ENCODE measurements around the gene HSH2D. TPM values are rescaled to one million over a fixed set of nuclear protein-coding genes. Genes with fewer than 3 reads are reported as not detected.

HSH2D gene
- total and polyA plus RNA-seq, 10 of the 15 experiments (the other 5 are each of a cell fraction or from before 2014, with no cell fraction given) = 22.0 to 145 (median 89.3) TPM

- Histone ChIP-seq H3K4me1 (ENCODE audit: control insufficient read depth, insufficient read depth, low read length) (peaks cover 22% of the 10 kb centered on the region), H2AFZ (ENCODE audit: control insufficient read depth, low read depth, low read length) (no peak overlapping the region), H3K27me3 (replicated peaks in 1 of 2; ENCODE audit: control insufficient read depth in 2 of 2, insufficient read depth in 2 of 2, low read length in 1 of 2) (no peaks in the 10 kb centered on the region), H3K4me3 (no peak overlapping the region), H3K4me2 (ENCODE audit: control insufficient read depth, insufficient read depth) (no peak overlapping the region), H3K27ac (ENCODE audit: control insufficient read depth, insufficient read depth) (no peak overlapping the region), H3K9ac (ENCODE audit: control insufficient read depth, insufficient read depth, low read length) (no peak overlapping the region), H3K9me3 (replicated peaks; ENCODE audit: control insufficient read depth, insufficient read depth, low read length) (no peaks in the 10 kb centered on the region), H3K36me3 (ENCODE audit: control insufficient read depth in 2 of 2, insufficient read depth in 2 of 2, low read length in 1 of 2) (peaks cover 10 to 13% of the 10 kb centered on the region in 2 experiments; a peak in 3 of 4 replicates), H4K20me1 (ENCODE audit: control insufficient read depth, insufficient read depth) (no peaks in the 10 kb centered on the region), H3K79me2 (ENCODE audit: control insufficient read depth, insufficient read depth, low read length) (peaks cover 2% of the 10 kb centered on the region)
- POLR2A ChIA-PET = no interaction called here
- RAD21 ChIA-PET (ENCODE audit: unreplicated experiment) = no interaction called here
- DNase-seq (ENCODE audit: low read depth, low spot score) (no peak), ATAC-seq (no peak), FAIRE-seq (no peak)
- SMC1A ChIA-PET (ENCODE audit: uncharacterized antibody, unreplicated experiment) = no interaction called here
- in situ Hi-C loops (cut with MboI) (no loop called here), intact Hi-C loops (cut with micrococcal nuclease; ENCODE audit: unreplicated experiment) (no loop called here)
- CTCF ChIA-PET = no interaction called here
- WGBS (ENCODE audit: insufficient coverage, insufficient replicate concordance, low lambda C conversion rate, missing lambda C conversion rate) = 90% methylated on average over 11 of the region's 11 CpGs
- no TSS peak for BruUV-seq (replicated peaks)
- no peak for TF ChIP-seq MLLT1 (IDR thresholded peaks at IDR 0.05)
- no peak for TF ChIP-seq SKIL (IDR thresholded peaks at IDR 0.05; ENCODE audit: low read depth, poor library complexity, severe bottlenecking)
- TF ChIP-seq YBX1 (IDR thresholded peaks at IDR 0.05) = no peak
- TF ChIP-seq TBL1XR1 (IDR thresholded peaks at IDR 0.05; ENCODE audit: low read depth, low read length) = no peak
- no peak for TF ChIP-seq RUNX3 (IDR thresholded peaks at IDR 0.05; ENCODE audit: low read length)
- TF ChIP-seq CEBPZ (IDR thresholded peaks at IDR 0.05; ENCODE audit: low read depth, low read length) = no peak
- TF ChIP-seq E2F8 (IDR thresholded peaks at IDR 0.05; ENCODE audit: low read depth, partially characterized antibody) = no peak
- TF ChIP-seq NFIC (IDR thresholded peaks at IDR 0.05; ENCODE audit: low read depth, low read length) = no peak
- TF ChIP-seq LARP7 (IDR thresholded peaks at IDR 0.05) = no peak
- TF ChIP-seq CBFB (IDR thresholded peaks at IDR 0.05; ENCODE audit: low read depth) = no peak
- no peak for TF ChIP-seq JUNB (IDR thresholded peaks at IDR 0.05)
- TF ChIP-seq TCF3 (IDR thresholded peaks at IDR 0.05; ENCODE audit: borderline replicate concordance, insufficient read depth, low read depth, low read length) = no peak
- TF ChIP-seq TCF12 (IDR thresholded peaks at IDR 0.05; ENCODE audit: low read depth, low read length) = no peak
- no peak for TF ChIP-seq NBN (IDR thresholded peaks at IDR 0.05)
- TF ChIP-seq POU2F2 (IDR thresholded peaks at IDR 0.05; ENCODE audit: borderline replicate concordance, low read depth, low read length) = no peak
These were observed 61.9 kb downstream of the HSH2D start for GRCh38 chr19:16205205-16206045.
